GM18868 (cell line): ENCODE data around the gene MCUR1.
A peak's percentile ranks its signal among the peaks of the same experiment; 100 is the strongest.
"Not testable (repeated sequence)": the region's sequence is repeated elsewhere in the genome, so short reads cannot be mapped to it uniquely, and the experiment has no call there.

ENCODE experiments used
- ATAC-seq: cut with Tn5 transposase; IDR thresholded peaks from one replicate; pipeline ENCODE4 v1.9.1; 2021; ENCODE audit warnings: mild to moderate bottlenecking, moderate library complexity; ENCODE audit not compliant: unreplicated experiment

Gene MCUR1

DNA sequence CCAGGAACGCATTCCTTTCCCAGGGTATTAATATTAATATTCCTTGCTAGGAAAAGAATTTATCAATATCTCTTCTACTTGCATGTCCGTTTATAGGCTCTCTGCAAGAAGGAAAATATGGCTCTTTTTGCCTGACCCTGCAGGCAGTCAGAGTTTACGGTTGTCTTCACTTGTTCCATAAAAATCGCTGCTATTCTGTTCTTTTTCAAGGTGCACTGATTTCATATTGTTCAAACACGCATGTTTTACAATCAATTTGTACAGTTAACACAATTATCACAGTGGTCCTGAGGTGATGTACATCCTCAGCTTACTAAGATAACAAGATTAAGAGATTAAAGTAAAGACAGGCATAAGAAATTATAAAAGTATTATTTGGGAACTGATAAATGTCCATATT is 15.1 kb upstream of the MCUR1 start:
- ATAC-seq: not testable (repeated sequence)

DNA sequence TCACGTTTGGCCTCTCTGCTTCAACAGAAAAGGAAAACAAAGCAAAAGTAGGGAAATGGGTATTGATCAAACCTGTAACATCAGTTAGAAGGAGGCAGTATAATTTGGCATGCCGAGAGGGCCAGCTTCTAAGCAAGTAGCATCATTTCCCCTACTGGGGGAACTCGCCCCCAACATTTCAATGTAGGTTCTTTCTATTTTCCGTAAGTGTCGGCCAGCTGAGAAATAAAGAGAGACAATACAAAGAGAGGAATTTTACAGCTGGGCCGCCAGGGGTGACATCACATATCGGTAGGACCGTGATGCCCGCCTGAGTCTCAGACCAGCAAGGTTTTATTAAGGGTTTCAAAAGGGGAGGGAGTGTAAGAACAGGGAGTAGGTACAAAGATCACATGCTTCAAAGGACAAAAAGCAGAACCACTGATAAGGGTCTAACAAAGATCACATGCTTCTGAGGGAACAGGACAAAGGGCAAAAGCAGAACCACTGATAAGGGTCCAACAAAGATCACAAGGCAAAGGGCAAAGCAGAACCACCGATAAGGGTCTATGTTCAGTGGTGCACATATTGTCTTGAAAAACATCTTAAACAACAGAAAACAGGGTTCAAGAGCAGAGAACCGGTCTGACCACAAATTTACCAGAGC is 14.4 kb upstream of the MCUR1 start:
- not testable (repeated sequence) for ATAC-seq

DNA sequence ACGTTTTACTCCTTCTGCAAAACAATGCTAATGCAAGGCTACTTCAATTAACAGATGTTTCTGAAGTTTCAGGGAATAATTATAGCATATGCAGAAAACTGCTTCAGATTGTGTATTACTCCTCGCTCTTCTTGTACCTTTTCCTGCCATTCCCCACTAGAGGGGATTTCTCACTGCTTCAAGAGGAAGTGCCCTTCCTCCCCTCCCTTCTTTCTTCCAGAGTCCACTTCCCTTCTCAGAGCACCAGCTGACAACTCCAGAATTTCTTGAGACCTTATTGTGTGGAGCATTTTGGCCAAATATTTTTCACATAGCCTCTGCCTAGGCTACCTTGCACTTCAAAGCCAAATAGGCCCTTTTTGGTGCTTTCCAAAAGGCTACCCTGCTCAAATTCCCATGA is 12.7 kb upstream of the MCUR1 start:
- no peak for ATAC-seq

- no peak for ATAC-seq
These were observed 11.5 kb upstream of the MCUR1 start for GRCh38 chr6:13825871-13826270.

- ATAC-seq: no peak
These were observed 4.0 kb upstream of the MCUR1 start for GRCh38 chr6:13818341-13818740.

- no peak for ATAC-seq
These were observed 700 bp upstream of the MCUR1 start for GRCh38 chr6:13814938-13815575.

GRCh38 chr6:13813621-13814175 is 659 bp downstream of the MCUR1 start:
- peak; percentile 40 for ATAC-seq

DNA sequence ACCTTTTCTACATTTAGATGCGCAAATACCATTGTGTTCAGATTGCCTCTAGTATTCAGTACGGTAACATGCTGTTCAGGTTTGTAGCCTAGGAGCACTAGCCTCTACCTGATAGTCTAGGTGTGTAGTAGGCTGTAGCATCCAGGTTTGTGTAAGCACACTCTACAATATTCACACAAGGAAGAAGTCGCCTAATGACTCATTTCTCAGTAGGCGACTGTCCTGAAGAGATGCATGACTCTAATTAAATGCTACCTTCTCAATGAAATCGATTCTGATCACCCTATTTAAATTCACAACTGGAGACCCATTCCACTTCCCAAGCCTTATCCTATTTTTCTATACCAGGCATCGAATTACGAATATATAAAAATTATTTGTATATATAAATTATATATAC is 1.3 kb downstream of the MCUR1 start:
- ATAC-seq: no peak

DNA sequence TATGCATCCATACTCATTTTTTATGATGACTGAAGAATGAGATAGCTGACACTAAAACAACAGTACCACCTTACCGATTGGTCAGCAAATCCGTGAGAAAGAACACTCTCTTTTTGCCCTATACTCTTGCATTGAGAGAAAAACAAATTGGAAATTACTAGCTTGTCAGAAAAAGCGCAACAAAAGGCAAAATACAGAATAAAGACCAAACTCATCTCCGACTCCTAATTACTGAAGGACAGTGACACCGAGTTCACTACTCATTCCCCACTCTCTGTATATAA is 2.1 kb downstream of the MCUR1 start:
- no peak for ATAC-seq

- no peak for ATAC-seq
These were observed 2.6 kb downstream of the MCUR1 start for GRCh38 chr6:13811627-13812358.

- ATAC-seq: no peak
These were observed 3.5 kb downstream of the MCUR1 start for GRCh38 chr6:13810688-13811446.

DNA sequence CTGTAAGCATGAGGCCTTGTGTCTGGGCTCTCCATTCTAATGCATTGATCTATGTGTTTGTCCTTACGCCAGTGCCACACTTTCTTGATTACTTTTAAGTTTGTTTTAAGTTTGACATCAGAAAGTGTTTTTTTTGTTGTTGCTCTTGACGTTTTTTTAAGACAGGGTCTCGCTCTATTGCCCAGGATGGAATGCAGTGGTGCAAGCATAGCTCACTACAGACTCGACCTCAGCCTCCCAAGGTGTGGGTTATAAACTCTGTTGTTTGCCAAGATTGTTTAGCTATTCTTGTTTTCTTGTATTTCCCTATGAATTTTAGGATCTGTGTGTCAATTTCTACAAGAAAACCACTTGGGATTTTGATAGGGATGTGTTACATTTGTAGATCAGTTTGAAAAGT is 5.6 kb downstream of the MCUR1 start:
- no peak for ATAC-seq

- ATAC-seq: no peak
These were observed 6.7 kb downstream of the MCUR1 start for GRCh38 chr6:13807696-13808095.

DNA sequence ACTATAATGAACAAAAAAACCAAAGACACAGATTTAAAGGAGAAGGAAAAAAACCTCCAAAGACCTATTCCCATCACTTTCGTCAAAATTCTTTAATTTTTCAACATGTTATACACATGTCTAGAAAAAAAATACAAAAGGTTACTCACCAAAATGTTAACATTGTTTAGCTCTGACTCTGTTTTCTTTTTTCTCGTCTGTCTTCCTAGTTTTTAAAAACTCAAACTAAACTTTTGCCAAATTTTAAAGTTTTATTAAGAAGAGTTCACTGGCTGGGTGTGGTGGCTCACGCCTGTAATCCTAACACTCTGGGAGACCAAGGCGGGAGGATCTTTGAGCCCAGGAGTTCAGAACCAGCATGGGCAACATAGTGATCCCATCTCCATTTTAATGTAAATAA is 10.8 kb downstream of the MCUR1 start:
- ATAC-seq: no peak

DNA sequence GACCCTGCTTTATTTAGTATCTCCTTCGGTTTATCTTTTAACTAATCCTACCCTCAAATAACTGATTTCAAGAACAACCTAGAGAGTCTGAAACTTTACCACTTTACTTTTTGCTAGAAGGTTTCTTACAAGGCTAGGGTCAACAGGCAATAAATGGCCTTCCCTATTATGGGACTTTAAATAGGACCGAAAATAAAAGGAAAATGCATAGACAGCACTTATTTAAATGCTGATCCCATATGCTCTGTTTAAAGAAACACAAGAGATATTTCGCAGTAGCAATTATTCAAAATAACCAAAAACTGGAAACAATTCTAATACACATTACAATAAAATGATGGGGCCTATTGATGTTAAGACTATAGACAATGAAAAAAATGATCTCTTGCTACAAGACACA is 13.7 kb downstream of the MCUR1 start:
- no peak for ATAC-seq

DNA sequence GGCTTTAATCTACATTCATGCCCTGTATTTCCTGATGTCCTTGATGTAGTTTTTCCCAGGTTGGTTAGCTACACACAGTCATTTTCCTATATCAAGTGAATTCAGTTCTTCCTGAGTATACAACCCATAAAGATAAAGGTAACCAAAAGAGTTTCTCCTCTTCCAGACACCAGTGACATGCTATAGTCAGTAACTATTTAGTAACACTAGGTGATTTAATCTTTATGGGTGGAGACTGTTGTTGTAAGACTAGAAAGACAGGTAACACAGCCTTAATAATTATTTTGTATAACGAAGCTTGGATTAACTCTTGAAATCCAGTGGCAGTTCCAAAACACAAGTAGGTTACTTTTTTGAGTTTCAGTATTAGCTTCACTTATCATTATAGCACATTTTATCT is 17.6 kb downstream of the MCUR1 start:
- ATAC-seq: no peak

DNA sequence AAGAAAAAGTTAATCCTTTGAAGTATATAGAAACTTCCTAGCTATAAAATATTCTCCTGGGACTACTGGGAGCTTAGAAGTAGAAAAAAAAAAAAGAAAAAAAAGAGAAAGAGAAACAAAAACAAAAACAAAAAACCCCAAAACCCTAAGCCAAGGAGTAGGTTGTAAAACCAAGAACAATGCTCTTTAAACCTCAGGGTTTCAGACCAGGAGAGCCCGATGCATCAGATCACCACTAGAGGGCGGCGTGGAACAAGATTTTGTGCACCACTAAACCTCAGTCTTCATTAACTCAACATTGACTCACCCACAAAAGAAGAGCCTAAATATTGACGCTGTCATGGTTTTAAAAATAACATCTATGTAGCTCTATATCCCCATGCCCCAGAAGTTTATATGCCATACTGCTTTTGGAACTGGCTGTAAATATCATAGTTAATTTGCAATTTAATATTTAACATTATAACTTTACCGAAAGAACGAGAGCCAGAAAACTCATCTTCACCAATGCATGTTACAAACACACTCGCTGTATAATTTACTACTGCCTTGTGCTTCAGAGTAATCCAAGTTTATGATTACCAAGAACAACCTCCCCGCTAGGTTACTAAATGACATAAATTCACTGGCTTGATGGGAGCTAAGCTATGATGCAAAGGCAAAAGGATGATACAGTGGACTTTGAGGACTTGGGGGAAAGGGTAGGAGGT is 19.2 kb downstream of the MCUR1 start:
- peak; percentile 77 for ATAC-seq

DNA sequence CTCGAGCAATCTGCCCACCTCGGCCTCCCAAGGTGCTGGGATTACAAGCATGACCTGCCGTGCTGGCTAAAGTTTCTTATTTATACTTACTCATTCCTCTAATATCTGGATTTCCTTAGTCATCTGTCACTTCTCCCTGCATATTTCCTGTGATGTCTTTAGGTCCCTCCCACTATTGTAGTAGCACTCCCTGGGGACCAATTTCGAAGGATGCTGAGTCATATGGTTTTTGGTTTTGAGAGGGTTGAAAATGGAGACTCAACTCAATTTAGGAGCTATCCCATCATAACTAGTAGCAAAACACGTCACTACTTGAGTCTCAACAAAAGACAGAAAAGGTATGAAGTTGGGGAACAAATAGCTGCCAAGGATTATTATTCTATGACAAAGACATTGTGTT is 20.2 kb downstream of the MCUR1 start:
- ATAC-seq: no peak

GRCh38 chr6:13789746-13790145 is 24.6 kb downstream of the MCUR1 start:
- no peak for ATAC-seq

DNA sequence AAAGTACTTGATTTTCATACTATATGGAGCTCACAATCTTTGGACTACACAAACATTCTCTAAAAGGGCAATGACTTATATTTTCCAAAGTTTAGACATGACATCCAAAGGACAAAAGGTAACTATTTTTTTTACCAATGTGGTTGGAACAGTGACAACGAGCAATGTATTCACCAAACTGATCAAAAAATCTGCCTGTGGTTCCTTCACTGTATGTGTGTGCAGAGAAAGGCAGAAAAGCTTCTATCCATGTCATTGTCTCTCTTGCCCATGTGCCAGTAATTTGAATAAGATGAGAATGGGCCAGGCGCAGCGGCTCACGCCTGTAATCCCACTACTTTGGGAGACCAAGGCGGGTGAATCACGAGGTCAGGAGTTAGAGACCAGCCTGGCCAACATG is 25.5 kb downstream of the MCUR1 start:
- ATAC-seq: no peak

DNA sequence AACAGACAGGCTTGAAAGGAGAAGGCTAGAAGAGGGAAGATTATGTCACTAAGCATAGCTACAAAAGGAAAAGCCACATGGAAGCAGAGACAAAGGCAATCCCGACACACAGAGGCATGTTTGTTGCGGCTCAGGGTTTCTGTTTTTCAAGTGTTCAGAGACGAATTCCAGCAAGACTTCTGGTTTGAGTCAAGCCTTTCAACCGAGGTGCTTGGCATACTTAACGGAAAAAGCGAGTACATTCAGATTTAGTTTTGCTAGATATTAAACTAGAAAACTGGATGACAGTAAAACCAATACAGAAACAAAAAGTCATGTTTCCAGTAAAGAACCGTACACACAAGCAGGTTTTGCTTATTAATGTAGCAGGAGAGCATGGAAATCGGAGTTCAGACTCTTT is 27.2 kb downstream of the MCUR1 start:
- ATAC-seq: no peak
